Colon (tissue), 2 donors: ENCODE results near the gene SCNN1A.

Experiments used
- FAIRE-seq: peaks from 2 replicates; lab custom pipeline; 2012; peaks lifted over from hg19 to GRCh38; lab: Jason Lieb, UNC
- donor health status: control.
- donor health status: control.

SCNN1A gene

GRCh38 chr12:6334359-6334758 is 41.0 kb downstream of the SCNN1A start:
- no peak for FAIRE-seq

GRCh38 chr12:6333566-6333965 is 41.8 kb downstream of the SCNN1A start:
- no peak for FAIRE-seq

GRCh38 chr12:6333029-6333428 is 42.3 kb downstream of the SCNN1A start:
- FAIRE-seq: no peak

- no peak for FAIRE-seq
Measured at GRCh38 chr12:6332459-6332858, 42.9 kb downstream of the SCNN1A start.

GRCh38 chr12:6330999-6331714 is 44.2 kb downstream of the SCNN1A start:
- no peak for FAIRE-seq

GRCh38 chr12:6330192-6330591 is 45.2 kb downstream of the SCNN1A start:
- no peak for FAIRE-seq

- no peak for FAIRE-seq
Measured at GRCh38 chr12:6329703-6330064, 45.7 kb downstream of the SCNN1A start.

GRCh38 chr12:6328945-6329702 is 46.2 kb downstream of the SCNN1A start:
- FAIRE-seq: no peak

GRCh38 chr12:6328045-6328779 is 47.2 kb downstream of the SCNN1A start:
- no peak for FAIRE-seq

GRCh38 chr12:6327229-6328041 is 47.9 kb downstream of the SCNN1A start:
- no peak for FAIRE-seq

- no peak for FAIRE-seq
Measured at GRCh38 chr12:6326316-6327228, 48.8 kb downstream of the SCNN1A start.

- FAIRE-seq: no peak
Measured at GRCh38 chr12:6324936-6325750, 50.2 kb downstream of the SCNN1A start.

GRCh38 chr12:6323995-6324711 is 51.2 kb downstream of the SCNN1A start:
- FAIRE-seq: no peak

- no peak for FAIRE-seq
Measured at GRCh38 chr12:6323340-6323994, 51.9 kb downstream of the SCNN1A start.

- no peak for FAIRE-seq
Measured at GRCh38 chr12:6322969-6323339, 52.4 kb downstream of the SCNN1A start.

- FAIRE-seq: no peak
Measured at GRCh38 chr12:6322352-6322751, 53.0 kb downstream of the SCNN1A start.

GRCh38 chr12:6321905-6322304 is 53.5 kb downstream of the SCNN1A start:
- FAIRE-seq: no peak

GRCh38 chr12:6319446-6319845 is 55.9 kb downstream of the SCNN1A start:
- FAIRE-seq: no peak

- no peak for FAIRE-seq
Measured at GRCh38 chr12:6318440-6318879, 56.9 kb downstream of the SCNN1A start.
